ENCODE results near the gene CCIN. TPM values are rescaled to one million over a fixed set of nuclear protein-coding genes. Genes with fewer than 3 reads are reported as not detected.

Gene CCIN
- total RNA-seq, 1 experiment from 2014 or later = 0.20 TPM

GRCh38 chr9:36141288-36141687 is 27.9 kb upstream of the CCIN start (continued):
- TF ChIP-seq AFF4 (CRISPR knock-in tag; IDR thresholded peaks at IDR 0.05; ENCODE audit: borderline replicate concordance) (no peak), SMAD4 (CRISPR knock-in tag; IDR thresholded peaks at IDR 0.05) (no peak), NFYB (CRISPR knock-in tag; conservative IDR thresholded peaks at IDR 0.05; ENCODE audit: low read depth) (no peak), MAX (CRISPR knock-in tag; IDR thresholded peaks at IDR 0.05) (no peak), KAT7 (CRISPR knock-in tag; IDR thresholded peaks at IDR 0.05; ENCODE audit: borderline replicate concordance) (no peak), ZBTB43 (CRISPR knock-in tag; IDR thresholded peaks at IDR 0.05) (no peak), ATF1 (CRISPR knock-in tag; IDR thresholded peaks at IDR 0.05) (no peak), JUN (CRISPR knock-in tag; IDR thresholded peaks at IDR 0.05) (no peak)
- TF ChIP-seq, protein P1, sequence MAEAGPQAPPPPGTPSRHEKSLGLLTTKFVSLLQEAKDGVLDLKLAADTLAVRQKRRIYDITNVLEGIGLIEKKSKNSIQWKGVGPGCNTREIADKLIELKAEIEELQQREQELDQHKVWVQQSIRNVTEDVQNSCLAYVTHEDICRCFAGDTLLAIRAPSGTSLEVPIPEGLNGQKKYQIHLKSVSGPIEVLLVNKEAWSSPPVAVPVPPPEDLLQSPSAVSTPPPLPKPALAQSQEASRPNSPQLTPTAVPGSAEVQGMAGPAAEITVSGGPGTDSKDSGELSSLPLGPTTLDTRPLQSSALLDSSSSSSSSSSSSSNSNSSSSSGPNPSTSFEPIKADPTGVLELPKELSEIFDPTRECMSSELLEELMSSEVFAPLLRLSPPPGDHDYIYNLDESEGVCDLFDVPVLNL (CRISPR knock-in tag; IDR thresholded peaks at IDR 0.05; ENCODE audit: borderline replicate concordance, low read depth) = no peak

DNA sequence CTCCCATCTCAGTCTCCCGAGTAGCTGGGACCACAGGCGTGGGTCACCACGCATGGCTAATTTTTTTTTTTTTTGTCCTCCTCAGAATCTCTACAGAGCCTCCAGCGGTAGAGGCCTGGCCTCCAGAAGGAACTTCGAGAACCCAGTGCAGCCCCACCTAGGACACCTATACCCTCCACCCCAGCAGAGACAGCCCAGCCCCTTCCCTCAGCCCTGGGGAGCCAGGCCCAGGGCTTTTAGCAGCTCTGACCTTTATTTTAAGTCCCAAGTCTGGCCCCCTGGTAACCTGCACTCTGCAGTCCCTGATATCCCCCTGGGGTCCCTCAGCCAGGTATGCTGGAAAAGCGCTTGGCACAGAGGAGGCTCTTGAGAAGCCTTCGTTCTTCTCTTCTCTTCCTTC is 27.4 kb upstream of the CCIN start:
- CTCF ChIA-PET = interaction anchor here (0.6 to 0.7 kb wide), 4 partner anchors 22 to 30 kb away, joined by 3 to 6 read pairs (median 4); no protein-coding TSS in a partner anchor
- H3K27ac Mint-ChIP-seq = no peak overlapping the region

GRCh38 chr9:36142510-36143244 is 26.5 kb upstream of the CCIN start:
- Mint-ChIP-seq H3K4me3 (no peak overlapping the region), H3K27me3 (ENCODE audit: low read depth) (peaks cover 51% of the 10 kb centered on the region), H3K27ac (no peak overlapping the region), H3K36me3 (peaks cover 13% of the 10 kb centered on the region), H3K9me3 (peaks cover 18% of the 10 kb centered on the region), H3K4me1 (peaks cover 2% of the 10 kb centered on the region)
- POLR2A ChIA-PET = interaction anchor here (0.8 kb wide), 1 partner anchor 12 kb away, joined by 3 read pairs; no protein-coding TSS in a partner anchor
- ATAC-seq (no peak), DNase-seq (ENCODE audit: low spot score) (no peak)
- CTCF ChIA-PET = interaction anchor here (0.6 to 2.4 kb wide), 3 partner anchors 23 to 24 kb away, joined by 3 to 9 read pairs (median 4); no protein-coding TSS in a partner anchor
- TF ChIP-seq ATF1 (CRISPR knock-in tag; IDR thresholded peaks at IDR 0.05) = no peak
- TF ChIP-seq CREM (CRISPR knock-in tag; IDR thresholded peaks at IDR 0.05) = no peak
- no peak for TF ChIP-seq CDX4 (CRISPR knock-in tag; IDR thresholded peaks at IDR 0.05; ENCODE audit: borderline replicate concordance)
- no peak for TF ChIP-seq RELA (CRISPR knock-in tag; IDR thresholded peaks at IDR 0.05; ENCODE audit: borderline replicate concordance)
- no peak for TF ChIP-seq NR2C2 (CRISPR knock-in tag; IDR thresholded peaks at IDR 0.05)
- TF ChIP-seq, protein P2, sequence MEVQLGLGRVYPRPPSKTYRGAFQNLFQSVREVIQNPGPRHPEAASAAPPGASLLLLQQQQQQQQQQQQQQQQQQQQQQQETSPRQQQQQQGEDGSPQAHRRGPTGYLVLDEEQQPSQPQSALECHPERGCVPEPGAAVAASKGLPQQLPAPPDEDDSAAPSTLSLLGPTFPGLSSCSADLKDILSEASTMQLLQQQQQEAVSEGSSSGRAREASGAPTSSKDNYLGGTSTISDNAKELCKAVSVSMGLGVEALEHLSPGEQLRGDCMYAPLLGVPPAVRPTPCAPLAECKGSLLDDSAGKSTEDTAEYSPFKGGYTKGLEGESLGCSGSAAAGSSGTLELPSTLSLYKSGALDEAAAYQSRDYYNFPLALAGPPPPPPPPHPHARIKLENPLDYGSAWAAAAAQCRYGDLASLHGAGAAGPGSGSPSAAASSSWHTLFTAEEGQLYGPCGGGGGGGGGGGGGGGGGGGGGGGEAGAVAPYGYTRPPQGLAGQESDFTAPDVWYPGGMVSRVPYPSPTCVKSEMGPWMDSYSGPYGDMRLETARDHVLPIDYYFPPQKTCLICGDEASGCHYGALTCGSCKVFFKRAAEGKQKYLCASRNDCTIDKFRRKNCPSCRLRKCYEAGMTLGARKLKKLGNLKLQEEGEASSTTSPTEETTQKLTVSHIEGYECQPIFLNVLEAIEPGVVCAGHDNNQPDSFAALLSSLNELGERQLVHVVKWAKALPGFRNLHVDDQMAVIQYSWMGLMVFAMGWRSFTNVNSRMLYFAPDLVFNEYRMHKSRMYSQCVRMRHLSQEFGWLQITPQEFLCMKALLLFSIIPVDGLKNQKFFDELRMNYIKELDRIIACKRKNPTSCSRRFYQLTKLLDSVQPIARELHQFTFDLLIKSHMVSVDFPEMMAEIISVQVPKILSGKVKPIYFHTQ (CRISPR knock-in tag; IDR thresholded peaks at IDR 0.05) = no peak
- TF ChIP-seq, protein P3, sequence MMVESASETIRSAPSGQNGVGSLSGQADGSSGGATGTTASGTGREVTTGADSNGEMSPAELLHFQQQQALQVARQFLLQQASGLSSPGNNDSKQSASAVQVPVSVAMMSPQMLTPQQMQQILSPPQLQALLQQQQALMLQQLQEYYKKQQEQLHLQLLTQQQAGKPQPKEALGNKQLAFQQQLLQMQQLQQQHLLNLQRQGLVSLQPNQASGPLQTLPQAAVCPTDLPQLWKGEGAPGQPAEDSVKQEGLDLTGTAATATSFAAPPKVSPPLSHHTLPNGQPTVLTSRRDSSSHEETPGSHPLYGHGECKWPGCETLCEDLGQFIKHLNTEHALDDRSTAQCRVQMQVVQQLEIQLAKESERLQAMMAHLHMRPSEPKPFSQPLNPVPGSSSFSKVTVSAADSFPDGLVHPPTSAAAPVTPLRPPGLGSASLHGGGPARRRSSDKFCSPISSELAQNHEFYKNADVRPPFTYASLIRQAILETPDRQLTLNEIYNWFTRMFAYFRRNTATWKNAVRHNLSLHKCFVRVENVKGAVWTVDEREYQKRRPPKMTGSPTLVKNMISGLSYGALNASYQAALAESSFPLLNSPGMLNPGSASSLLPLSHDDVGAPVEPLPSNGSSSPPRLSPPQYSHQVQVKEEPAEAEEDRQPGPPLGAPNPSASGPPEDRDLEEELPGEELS (CRISPR knock-in tag; IDR thresholded peaks at IDR 0.05) = no peak
- TF ChIP-seq TCF7 (CRISPR knock-in tag; IDR thresholded peaks at IDR 0.05; ENCODE audit: low read depth) = no peak
- no peak for TF ChIP-seq ZNF138 (CRISPR knock-in tag; conservative IDR thresholded peaks at IDR 0.05)
- no peak for TF ChIP-seq ZNF396 (CRISPR knock-in tag; IDR thresholded peaks at IDR 0.05; ENCODE audit: borderline replicate concordance)

More for the DNA sequence above, 27.4 kb upstream of the CCIN start:
- peaks cover 59% of the 10 kb centered on the region for H3K27me3 Mint-ChIP-seq (ENCODE audit: low read depth)
- ATAC-seq (no peak), DNase-seq (ENCODE audit: low spot score) (no peak)
- H3K36me3 Mint-ChIP-seq = peaks cover 13% of the 10 kb centered on the region
- H3K4me3 Mint-ChIP-seq = no peak overlapping the region
- POLR2A ChIA-PET = no interaction called here
- H3K4me1 Mint-ChIP-seq = peaks cover 9% of the 10 kb centered on the region
- TF ChIP-seq CREM (CRISPR knock-in tag; IDR thresholded peaks at IDR 0.05) (no peak), OVOL2 (CRISPR knock-in tag; IDR thresholded peaks at IDR 0.05; ENCODE audit: borderline replicate concordance) (no peak), MXD4 (CRISPR knock-in tag; IDR thresholded peaks at IDR 0.05; ENCODE audit: borderline replicate concordance) (no peak)
- H3K9me3 Mint-ChIP-seq = peaks cover 14% of the 10 kb centered on the region
